Fibroblast of mammary gland (primary cell): Measurements from ENCODE around the gene PLEKHG1.

ENCODE experiments used
- DNase-seq: peaks from one replicate; pipeline ENCODE4 v3.0.0-alpha.2; 2010; ENCODE audit warnings: low read depth
- H3K4me3 ChIP-seq: 2 replicates; pipeline ENCODE4 v1.5.1; 2011; ENCODE audit warnings: low read depth, mild to moderate bottlenecking, low read length, moderate library complexity; ENCODE audit not compliant: control insufficient read depth
- TF ChIP-seq, protein P1 (sequence below): conservative IDR thresholded peaks from 2 replicates; pipeline ENCODE4 v1.5.1; 2011; ENCODE audit warnings: low read depth, low read length, inconsistent platforms; ENCODE audit not compliant: control insufficient read depth, insufficient read depth

The PLEKHG1 gene

DNA sequence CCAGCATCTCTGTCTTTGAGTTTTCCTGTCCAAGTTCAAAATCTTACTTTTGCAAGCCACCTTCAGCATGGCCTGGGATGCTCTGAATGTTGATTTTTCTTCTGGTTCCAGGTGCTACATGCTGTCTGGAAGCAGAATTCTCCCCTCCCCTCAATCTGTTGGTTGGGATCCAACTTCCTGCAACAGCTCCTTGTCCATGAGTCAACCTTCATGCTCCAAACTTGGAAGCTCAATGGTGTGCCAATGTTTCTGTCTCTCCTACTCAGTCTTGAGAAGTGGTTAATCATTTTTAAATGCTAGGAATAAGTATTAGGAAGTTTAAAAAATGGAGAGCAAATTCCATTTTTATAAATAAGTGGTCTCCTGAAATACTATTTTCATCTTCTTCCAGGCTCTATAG lies 33.2 kb upstream of the PLEKHG1 start:
- DNase-seq = peak; percentile 8
- TF ChIP-seq, protein P1, sequence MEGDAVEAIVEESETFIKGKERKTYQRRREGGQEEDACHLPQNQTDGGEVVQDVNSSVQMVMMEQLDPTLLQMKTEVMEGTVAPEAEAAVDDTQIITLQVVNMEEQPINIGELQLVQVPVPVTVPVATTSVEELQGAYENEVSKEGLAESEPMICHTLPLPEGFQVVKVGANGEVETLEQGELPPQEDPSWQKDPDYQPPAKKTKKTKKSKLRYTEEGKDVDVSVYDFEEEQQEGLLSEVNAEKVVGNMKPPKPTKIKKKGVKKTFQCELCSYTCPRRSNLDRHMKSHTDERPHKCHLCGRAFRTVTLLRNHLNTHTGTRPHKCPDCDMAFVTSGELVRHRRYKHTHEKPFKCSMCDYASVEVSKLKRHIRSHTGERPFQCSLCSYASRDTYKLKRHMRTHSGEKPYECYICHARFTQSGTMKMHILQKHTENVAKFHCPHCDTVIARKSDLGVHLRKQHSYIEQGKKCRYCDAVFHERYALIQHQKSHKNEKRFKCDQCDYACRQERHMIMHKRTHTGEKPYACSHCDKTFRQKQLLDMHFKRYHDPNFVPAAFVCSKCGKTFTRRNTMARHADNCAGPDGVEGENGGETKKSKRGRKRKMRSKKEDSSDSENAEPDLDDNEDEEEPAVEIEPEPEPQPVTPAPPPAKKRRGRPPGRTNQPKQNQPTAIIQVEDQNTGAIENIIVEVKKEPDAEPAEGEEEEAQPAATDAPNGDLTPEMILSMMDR = no peak

DNA sequence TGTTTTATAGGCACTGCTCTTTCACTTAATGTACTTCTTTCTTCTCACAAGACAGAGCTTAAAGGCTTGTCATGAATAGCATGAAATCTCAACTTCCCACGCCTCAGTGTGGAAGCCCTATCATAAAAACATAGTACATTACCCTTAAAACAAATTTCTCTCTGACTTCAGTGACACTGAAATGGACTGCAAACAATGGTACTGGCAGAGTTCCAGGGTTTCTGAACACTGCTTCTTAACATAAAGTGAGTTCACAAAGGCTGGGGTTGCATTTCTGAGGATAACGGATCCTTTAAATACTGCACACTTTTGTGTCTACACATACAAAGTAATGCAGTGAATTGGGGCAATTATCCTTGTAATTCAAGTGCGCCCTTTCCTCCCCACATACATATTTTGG lies 32.3 kb upstream of the PLEKHG1 start:
- DNase-seq = no peak
- H3K4me3 ChIP-seq = no peak overlapping the region
- TF ChIP-seq, protein P1 = no peak

More for the DNA sequence above, 33.2 kb upstream of the PLEKHG1 start:
- no peak overlapping the region for H3K4me3 ChIP-seq

DNA sequence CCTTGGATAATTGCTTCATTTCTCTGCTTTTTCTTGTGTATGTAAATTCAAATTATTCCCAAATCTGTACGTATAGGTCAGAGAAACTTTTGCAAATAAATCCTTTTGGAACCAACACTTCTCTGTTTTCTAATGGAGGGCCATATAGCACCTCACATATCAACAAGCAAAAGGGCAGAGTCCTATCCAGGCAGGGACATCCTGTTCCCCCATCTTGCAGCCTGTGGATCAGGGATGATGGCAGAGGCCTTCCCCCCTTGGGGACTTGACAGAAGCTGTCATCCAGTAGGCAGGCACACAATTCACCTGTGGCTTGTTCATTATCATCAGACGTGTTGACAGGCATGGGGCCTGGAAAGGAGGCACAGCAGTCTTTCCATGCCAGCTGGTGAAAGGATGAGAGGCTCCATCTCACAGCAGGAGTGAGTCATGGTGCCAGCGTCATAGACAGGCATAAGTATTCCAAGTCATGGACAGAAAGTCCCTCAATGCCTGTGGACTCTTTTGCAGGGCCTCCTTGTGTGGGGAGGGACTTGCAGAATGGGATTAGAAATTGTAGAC lies 31.8 kb upstream of the PLEKHG1 start:
- TF ChIP-seq, protein P1 = no peak
- no peak for DNase-seq
- H3K4me3 ChIP-seq = no peak overlapping the region

DNA sequence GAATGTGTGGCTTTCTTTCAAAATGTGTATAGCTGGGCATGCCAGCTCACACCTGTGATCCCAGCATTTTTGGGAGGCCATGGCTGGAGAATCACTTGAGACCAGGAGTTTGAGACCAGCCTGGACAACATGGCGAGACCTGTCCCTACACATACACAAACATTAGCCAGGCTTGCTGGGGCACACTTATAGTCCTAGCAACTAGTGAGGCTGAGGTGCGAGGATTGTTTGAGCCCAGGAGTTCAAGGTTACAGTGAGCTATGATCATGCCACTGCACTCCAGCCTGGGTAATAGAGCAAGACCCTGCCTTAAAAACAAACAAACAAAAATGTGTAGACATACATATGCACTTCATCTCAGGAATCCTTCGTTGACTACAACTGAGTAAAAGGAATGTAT lies 31.1 kb upstream of the PLEKHG1 start:
- TF ChIP-seq, protein P1 = no peak
- no peak overlapping the region for H3K4me3 ChIP-seq
- DNase-seq = no peak

DNA sequence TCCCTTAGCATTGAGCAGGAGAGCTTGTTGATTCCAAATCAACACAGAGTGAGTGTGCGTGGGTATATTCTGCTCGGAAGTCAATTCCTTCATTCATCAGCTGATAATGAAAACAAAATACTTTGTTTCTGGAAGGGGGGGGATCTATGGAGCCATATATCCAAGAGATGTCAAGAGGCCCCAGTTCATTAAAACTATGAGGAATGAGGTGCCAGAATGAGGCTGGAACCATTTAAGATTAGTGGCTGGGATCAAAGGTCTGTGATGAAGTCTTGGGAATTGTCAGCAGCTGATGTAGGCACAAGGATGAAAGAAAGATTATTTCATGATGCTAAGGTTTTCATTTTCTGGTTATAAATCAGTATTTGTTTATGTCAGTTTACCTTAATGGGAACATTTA lies 30.5 kb upstream of the PLEKHG1 start:
- H3K4me3 ChIP-seq = no peak overlapping the region
- TF ChIP-seq, protein P1 = no peak
- DNase-seq = no peak

DNA sequence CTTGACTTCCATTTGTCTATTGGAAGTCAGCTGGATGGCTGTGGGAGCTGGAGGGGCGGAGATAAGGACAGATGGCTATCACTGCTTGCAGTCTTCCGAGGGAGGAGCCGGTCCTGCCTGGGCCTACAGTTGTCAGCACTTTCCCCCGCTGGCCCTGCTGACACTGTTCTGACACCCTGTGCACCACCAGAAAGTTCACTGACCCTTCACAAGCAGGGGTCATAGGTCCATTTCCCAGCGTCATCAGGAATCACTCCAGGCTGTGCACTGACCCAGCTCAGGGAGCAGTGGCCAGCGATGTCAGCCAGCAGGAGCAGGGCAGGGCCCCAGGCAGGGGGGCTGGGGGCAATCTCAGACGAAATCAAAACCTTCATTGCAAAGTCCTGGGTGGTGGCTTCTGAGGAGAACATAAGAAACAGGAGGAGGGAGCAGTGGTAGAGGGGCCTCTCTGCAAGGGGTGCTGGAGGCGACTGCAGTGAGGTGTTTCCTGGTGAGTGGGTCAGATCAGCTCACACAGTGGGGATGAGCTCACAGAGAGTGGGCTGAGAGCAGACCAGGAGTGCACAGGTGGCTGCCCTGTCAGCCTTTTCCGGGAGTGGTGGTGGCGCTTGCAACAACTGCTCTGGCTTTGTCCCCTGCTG lies 26.5 kb upstream of the PLEKHG1 start:
- DNase-seq = no peak
- TF ChIP-seq, protein P1 = no peak
- H3K4me3 ChIP-seq = no peak overlapping the region
